Measurements from ENCODE around the gene PER1. TPM values are rescaled to one million over a fixed set of nuclear protein-coding genes. Genes with fewer than 3 reads are reported as not detected.

The PER1 gene
- total and polyA plus RNA-seq, 2 of the 4 experiments (the other 2 are of a cell fraction) = 3.4 to 10.5 TPM

DNA sequence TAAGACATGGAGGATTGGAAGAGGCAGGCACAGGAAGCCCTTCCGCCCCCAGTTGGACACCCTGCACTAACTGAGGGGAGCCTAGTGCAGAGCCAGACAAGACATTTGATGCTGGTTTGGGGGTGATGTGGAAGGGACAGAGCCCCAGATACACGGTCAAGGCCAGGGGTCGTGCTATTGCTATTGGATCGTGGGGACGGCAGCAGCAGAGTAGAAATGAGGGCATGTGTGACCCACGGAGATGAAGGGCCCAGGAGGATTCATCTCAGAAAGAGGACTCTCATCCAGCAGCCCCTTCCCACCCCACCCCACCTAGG is 12.6 kb upstream of the PER1 start:
- Histone ChIP-seq H2BK120ac (ENCODE audit: low read depth, low read length) (peak overlapping the region; percentile 8; the same call in 1 of the 2 replicates), H3K79me1 (ENCODE audit: low read depth in 1 of 2, low read length in 2 of 2) (peaks cover 21 to 29% of the 10 kb centered on the region in 2 experiments), H3K27me3 (ENCODE audit: control insufficient read depth, insufficient read depth, low read length) (no peaks in the 10 kb centered on the region), H3K36me3 (ENCODE audit: control insufficient read depth, insufficient read depth, low read length) (peaks cover 8% of the 10 kb centered on the region), H4K5ac (ENCODE audit: low read depth, low read length) (no peak overlapping the region), H2AK9ac (replicated peaks; ENCODE audit: low read depth, low read length, poor library complexity) (no peak overlapping the region), H3K4me1 (ENCODE audit: control insufficient read depth, insufficient read depth, low read length) (peaks cover 26% of the 10 kb centered on the region), H4K8ac (ENCODE audit: low read depth in 2 of 2, low read length in 2 of 2) (peak overlapping the region in 1 of 2 experiments; percentile 93; a peak in 1 of 4 replicates), H3K9me3 (ENCODE audit: control insufficient read depth, insufficient read depth, low read length) (no peaks in the 10 kb centered on the region), H2BK15ac (ENCODE audit: low read depth, low read length) (no peak overlapping the region), H3K9me1 (ENCODE audit: insufficient read depth, low read length) (peaks cover 7% of the 10 kb centered on the region), H3K18ac (ENCODE audit: low read depth, low read length) (no peak overlapping the region), H3K14ac (replicated peaks; ENCODE audit: low read depth, low read length) (no peak overlapping the region), H4K91ac (ENCODE audit: insufficient read depth, low read depth, low read length) (no peak overlapping the region), H3K27ac (ENCODE audit: insufficient read depth, low read length) (no peak overlapping the region), H3K4ac (ENCODE audit: low read depth, low read length) (0 out of 2 replicates have a peak overlapping the region, but pooled peaks have one; percentile 12), H3K4me3 (ENCODE audit: insufficient read depth, low read depth, low read length) (no peak overlapping the region), H3K56ac (ENCODE audit: extremely low read depth, insufficient read depth, low read length) (no peak overlapping the region), H2BK5ac (ENCODE audit: low read depth, low read length, poor library complexity, severe bottlenecking) (no peak overlapping the region), H2AFZ (replicated peaks; ENCODE audit: low read length, poor library complexity) (peak overlapping the region; percentile 59), H3K4me2 (ENCODE audit: low read depth, low read length) (no peak overlapping the region), H3K23ac (ENCODE audit: low read depth, low read length) (peak overlapping the region; percentile 36; the same call in 1 of the 2 replicates), H2BK20ac (ENCODE audit: low read depth, low read length) (no peak overlapping the region), H4K20me1 (ENCODE audit: insufficient read depth, low read length) (peaks cover 11% of the 10 kb centered on the region), H3K9ac (ENCODE audit: low read depth, low read length) (no peak overlapping the region), H2AK5ac (ENCODE audit: low read depth, low read length) (no peak overlapping the region)
- intact Hi-C loops (cut with micrococcal nuclease) (no loop called here), dilution Hi-C loops (cut with HindIII; ENCODE audit: low sequenced_read_pairs, unreplicated experiment) (no loop called here), in situ Hi-C loops (cut with MboI; ENCODE audit: low sequenced_read_pairs) (loop anchor here (25.0 kb wide), 1 partner anchor 927 kb away; the partner anchor contains the start of genes DVL2, GABARAP and PHF23)
- 80% methylated on average over 1 of the region's 6 CpGs; no CpG with 5 or more reads in 1 of the 2 experiments for WGBS, 2 experiments (ENCODE audit: extremely low coverage in 2 of 2, insufficient read length in 1 of 2)
- ChIA-PET CTCF (no interaction called here), POLR2A (ENCODE audit: unreplicated experiment) (no interaction called here)
- TF ChIP-seq CEBPB (IDR thresholded peaks at IDR 0.05; ENCODE audit: low read depth, low read length) (no peak), POLR2A (IDR thresholded peaks at IDR 0.05; ENCODE audit: low read depth, low read length) (no peak), RAD21 (IDR thresholded peaks at IDR 0.05; ENCODE audit: low read length) (no peak), MXI1 (IDR thresholded peaks at IDR 0.05; ENCODE audit: borderline replicate concordance, low read depth, low read length) (no peak), MAFK (IDR thresholded peaks at IDR 0.05; ENCODE audit: low read depth, low read length) (no peak)
- TF ChIP-seq, protein P1, sequence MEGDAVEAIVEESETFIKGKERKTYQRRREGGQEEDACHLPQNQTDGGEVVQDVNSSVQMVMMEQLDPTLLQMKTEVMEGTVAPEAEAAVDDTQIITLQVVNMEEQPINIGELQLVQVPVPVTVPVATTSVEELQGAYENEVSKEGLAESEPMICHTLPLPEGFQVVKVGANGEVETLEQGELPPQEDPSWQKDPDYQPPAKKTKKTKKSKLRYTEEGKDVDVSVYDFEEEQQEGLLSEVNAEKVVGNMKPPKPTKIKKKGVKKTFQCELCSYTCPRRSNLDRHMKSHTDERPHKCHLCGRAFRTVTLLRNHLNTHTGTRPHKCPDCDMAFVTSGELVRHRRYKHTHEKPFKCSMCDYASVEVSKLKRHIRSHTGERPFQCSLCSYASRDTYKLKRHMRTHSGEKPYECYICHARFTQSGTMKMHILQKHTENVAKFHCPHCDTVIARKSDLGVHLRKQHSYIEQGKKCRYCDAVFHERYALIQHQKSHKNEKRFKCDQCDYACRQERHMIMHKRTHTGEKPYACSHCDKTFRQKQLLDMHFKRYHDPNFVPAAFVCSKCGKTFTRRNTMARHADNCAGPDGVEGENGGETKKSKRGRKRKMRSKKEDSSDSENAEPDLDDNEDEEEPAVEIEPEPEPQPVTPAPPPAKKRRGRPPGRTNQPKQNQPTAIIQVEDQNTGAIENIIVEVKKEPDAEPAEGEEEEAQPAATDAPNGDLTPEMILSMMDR (conservative IDR thresholded peaks at IDR 0.05; ENCODE audit: low read depth, low read length) = no peak
- TF ChIP-seq, protein P2, sequence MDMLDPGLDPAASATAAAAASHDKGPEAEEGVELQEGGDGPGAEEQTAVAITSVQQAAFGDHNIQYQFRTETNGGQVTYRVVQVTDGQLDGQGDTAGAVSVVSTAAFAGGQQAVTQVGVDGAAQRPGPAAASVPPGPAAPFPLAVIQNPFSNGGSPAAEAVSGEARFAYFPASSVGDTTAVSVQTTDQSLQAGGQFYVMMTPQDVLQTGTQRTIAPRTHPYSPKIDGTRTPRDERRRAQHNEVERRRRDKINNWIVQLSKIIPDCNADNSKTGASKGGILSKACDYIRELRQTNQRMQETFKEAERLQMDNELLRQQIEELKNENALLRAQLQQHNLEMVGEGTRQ (IDR thresholded peaks at IDR 0.05; ENCODE audit: low read depth, low read length) = no peak
- DNase-seq (no peak), ATAC-seq (ENCODE audit: low read depth) (no peak)
- BruUV-seq (replicated peaks) = no TSS peak

All from IMR-90 (cell line).